CD4-positive, alpha-beta T cell (primary cell): ENCODE measurements around the gene SERTAD3. TPM values are rescaled to one million over a fixed set of nuclear protein-coding genes. Genes with fewer than 3 reads are reported as not detected.

Source experiments
- ATAC-seq: fragments of 200-7000 bp; cut with Tn5 transposase; one replicate; pipeline ENCODE4 v1.10.0; 2022; ENCODE audit warnings: mild to moderate bottlenecking; ENCODE audit not compliant: poor library complexity
- CTCF ChIA-PET: fragments of 350-600 bp; sonication (Branson Sonifier 250); formaldehyde crosslinking; loops from one replicate; lab custom pipeline; 2021; ENCODE audit warnings: antibody characterized with exemption, inconsistent platforms; lab: Charles Lee
- POLR2A ChIA-PET: fragments of 350-600 bp; sonication (Branson Sonifier 250); formaldehyde crosslinking; loops from one replicate; lab custom pipeline; 2021; ENCODE audit warnings: antibody characterized with exemption, inconsistent platforms; lab: Charles Lee
- DNase-seq, 14 experiments: peaks; one replicate each; pipeline ENCODE4 v3.0.0-alpha.2; 2013 to 2020; ENCODE audit warnings: mixed read lengths in 2 of 14
- H3K27ac ChIP-seq, 2 donors: one replicate each; pipeline versions ENCODE4 v1.5.1 to v1.7.0; 2013; ENCODE audit warnings: low read length in 2 of 2, low read depth in 1 of 2, mild to moderate bottlenecking in 1 of 2
- H3K27me3 ChIP-seq, 2 experiments: 1 replicate in 1 of 2; 2 replicates in 1 of 2; pipeline versions ENCODE4 v1.6.1 to v1.7.0; 2013; ENCODE audit warnings: low read length in 2 of 2, control low read depth in 1 of 2, mild to moderate bottlenecking in 1 of 2, moderate library complexity in 1 of 2; ENCODE audit not compliant: insufficient read depth in 2 of 2, control insufficient read depth in 1 of 2
- H3K36me3 ChIP-seq: one replicate; pipeline ENCODE4 v1.6.1; 2013; ENCODE audit warnings: low read length, control low read depth; ENCODE audit not compliant: insufficient read depth
- H3K4me1 ChIP-seq: one replicate; pipeline ENCODE4 v1.6.1; 2013; ENCODE audit warnings: low read length, control low read depth; ENCODE audit not compliant: insufficient read depth
- H3K4me3 ChIP-seq: one replicate; pipeline ENCODE4 v1.5.1; 2013; ENCODE audit warnings: mild to moderate bottlenecking, low read length, moderate library complexity
- H3K9me3 ChIP-seq, 2 experiments: 1 replicate in 1 of 2; 2 replicates in 1 of 2; pipeline versions ENCODE4 v1.6.1 to v1.7.0; 2013; ENCODE audit warnings: low read length in 2 of 2, mild to moderate bottlenecking in 2 of 2, control low read depth in 1 of 2, moderate library complexity in 1 of 2; ENCODE audit not compliant: control insufficient read depth in 1 of 2, insufficient read depth in 1 of 2
- H3K27ac Mint-ChIP-seq: one replicate; pipeline ENCODE4 v1.8.0; 2020; ENCODE audit warnings: mixed read lengths
- H3K27me3 Mint-ChIP-seq: one replicate; pipeline ENCODE4 v1.8.0; 2021; ENCODE audit warnings: mixed read lengths
- H3K36me3 Mint-ChIP-seq: one replicate; pipeline ENCODE4 v1.8.0; 2021; ENCODE audit warnings: low read depth, mixed read lengths
- H3K4me1 Mint-ChIP-seq: one replicate; pipeline ENCODE4 v1.8.0; 2021; ENCODE audit warnings: low read depth, mixed read lengths
- H3K4me3 Mint-ChIP-seq: one replicate; pipeline ENCODE4 v1.8.0; 2020; ENCODE audit warnings: mild to moderate bottlenecking, mixed read lengths
- H3K9me3 Mint-ChIP-seq: one replicate; pipeline ENCODE4 v1.8.0; 2020; ENCODE audit warnings: mixed read lengths
- intact Hi-C, 2 experiments: fragments of 100-400 bp; cut with DNase I in 1 of 2; cut with micrococcal nuclease in 1 of 2; formaldehyde crosslinking; loops; one replicate each; pipeline versions ENCODE4 v1.15.1 to v1.9.0; 2023 to 2025; cut with DNase I, micrococcal nuclease
- total RNA-seq, 174 experiments: library from RNA in 2 of 174; stranded (reverse) in 2 of 174; gene quantifications; one replicate each; pipeline ENCODE4 v1.2.3 and lab custom pipeline; 2021 to 2026
- TF ChIP-seq, protein P1 (sequence below): fragments of 200-600 bp; IDR thresholded peaks from one replicate; pipeline ENCODE4 v1.8.0; 2022; ENCODE audit warnings: antibody characterized with exemption, mild to moderate bottlenecking

SERTAD3 gene
- total RNA-seq, 2 experiments from 2014 or later: 17.4 to 19.2 TPM

DNA sequence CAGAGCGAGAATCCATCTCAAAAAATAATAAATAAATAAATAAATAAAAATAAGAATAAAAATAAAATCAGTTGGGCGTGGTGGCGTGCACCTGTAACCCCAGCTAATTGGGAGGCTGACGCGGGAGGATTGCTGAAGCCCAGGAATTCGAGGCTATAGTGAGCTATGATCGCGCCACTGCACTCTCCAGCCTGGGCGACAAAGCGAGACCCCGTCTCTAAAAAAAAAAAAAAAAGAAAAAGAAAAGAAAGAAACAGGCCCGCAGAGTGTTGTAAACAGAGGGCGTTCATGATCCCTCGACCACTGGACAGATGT is 23.7 kb downstream of the SERTAD3 start:
- Mint-ChIP-seq H3K27me3 (no peaks in the 10 kb centered on the region), H3K4me1 (peaks cover 36% of the 10 kb centered on the region), H3K4me3 (peak overlapping the region; percentile 93), H3K27ac (peak overlapping the region; percentile 91), H3K36me3 (peaks cover 18% of the 10 kb centered on the region), H3K9me3 (no peaks in the 10 kb centered on the region)
- no peak for DNase-seq
- H3K9me3 ChIP-seq: no peaks in the 10 kb centered on the region
- peaks cover 50% of the 10 kb centered on the region for H3K4me1 ChIP-seq
- peak overlapping the region; percentile 94 for H3K4me3 ChIP-seq
- TF ChIP-seq, protein P1, sequence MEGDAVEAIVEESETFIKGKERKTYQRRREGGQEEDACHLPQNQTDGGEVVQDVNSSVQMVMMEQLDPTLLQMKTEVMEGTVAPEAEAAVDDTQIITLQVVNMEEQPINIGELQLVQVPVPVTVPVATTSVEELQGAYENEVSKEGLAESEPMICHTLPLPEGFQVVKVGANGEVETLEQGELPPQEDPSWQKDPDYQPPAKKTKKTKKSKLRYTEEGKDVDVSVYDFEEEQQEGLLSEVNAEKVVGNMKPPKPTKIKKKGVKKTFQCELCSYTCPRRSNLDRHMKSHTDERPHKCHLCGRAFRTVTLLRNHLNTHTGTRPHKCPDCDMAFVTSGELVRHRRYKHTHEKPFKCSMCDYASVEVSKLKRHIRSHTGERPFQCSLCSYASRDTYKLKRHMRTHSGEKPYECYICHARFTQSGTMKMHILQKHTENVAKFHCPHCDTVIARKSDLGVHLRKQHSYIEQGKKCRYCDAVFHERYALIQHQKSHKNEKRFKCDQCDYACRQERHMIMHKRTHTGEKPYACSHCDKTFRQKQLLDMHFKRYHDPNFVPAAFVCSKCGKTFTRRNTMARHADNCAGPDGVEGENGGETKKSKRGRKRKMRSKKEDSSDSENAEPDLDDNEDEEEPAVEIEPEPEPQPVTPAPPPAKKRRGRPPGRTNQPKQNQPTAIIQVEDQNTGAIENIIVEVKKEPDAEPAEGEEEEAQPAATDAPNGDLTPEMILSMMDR: no peak
- H3K36me3 ChIP-seq: peaks cover 11% of the 10 kb centered on the region
- H3K27me3 ChIP-seq: no peaks in the 10 kb centered on the region
- no peak for ATAC-seq
- H3K27ac ChIP-seq: peak overlapping the region; percentile 83 to 90
- ChIA-PET CTCF (interaction anchor here (0.7 to 2.2 kb wide), 20 partner anchors 12 to 1695 kb away, joined by 3 to 32 read pairs (median 4); partner anchors contain the start of genes BLVRB, C19orf47, LTBP4 and PLD3), POLR2A (interaction anchor here (0.6 to 6.3 kb wide), 17 partner anchors 12 to 1129 kb away, joined by 3 to 71 read pairs (median 4); partner anchors contain the start of genes AKT2, BLVRB, C19orf47 and PLD3)
- intact Hi-C loops: loop anchor here (2.0 to 10.0 kb wide), 5 partner anchors 44 to 586 kb away; partner anchors contain the start of genes BLVRB (in 1 of the 2), DYRK1B (in 1 of the 2) and LTBP4 (in 1 of the 2)

DNA sequence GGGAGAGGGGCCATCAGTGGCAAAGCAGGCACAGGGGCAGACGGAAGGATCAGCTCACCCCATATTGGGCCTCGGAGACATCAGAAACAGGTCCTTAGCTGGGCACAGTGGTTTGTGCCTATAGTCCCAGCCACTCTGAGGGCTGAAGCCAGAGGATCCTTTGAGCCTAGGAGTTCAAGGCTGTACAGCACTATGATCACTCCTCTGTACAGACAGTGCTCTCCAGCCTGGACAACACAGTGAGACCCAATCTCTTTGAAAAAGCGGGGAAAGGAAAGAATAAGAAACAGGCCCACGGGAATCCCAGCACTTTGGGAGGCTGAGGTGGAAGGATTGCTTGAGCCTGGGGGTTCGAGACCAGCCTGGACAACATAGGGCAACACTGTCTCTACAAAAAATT is 24.4 kb downstream of the SERTAD3 start:
- Mint-ChIP-seq H3K9me3 (no peaks in the 10 kb centered on the region), H3K27ac (peak overlapping the region; percentile 62), H3K4me1 (peaks cover 33% of the 10 kb centered on the region), H3K4me3 (peak overlapping the region; percentile 87), H3K36me3 (peaks cover 15% of the 10 kb centered on the region), H3K27me3 (no peaks in the 10 kb centered on the region)
- peaks cover 11% of the 10 kb centered on the region for H3K36me3 ChIP-seq
- intact Hi-C loops: loop anchor here (2.0 to 10.0 kb wide), 5 partner anchors 45 to 585 kb away; partner anchors contain the start of genes BLVRB (in 1 of the 2), DYRK1B (in 1 of the 2) and LTBP4 (in 1 of the 2)
- H3K4me3 ChIP-seq: no peak overlapping the region
- no peaks in the 10 kb centered on the region for H3K27me3 ChIP-seq
- H3K27ac ChIP-seq: no peak overlapping the region
- TF ChIP-seq, protein P1: no peak
- H3K4me1 ChIP-seq: peaks cover 47% of the 10 kb centered on the region
- no peak for ATAC-seq
- H3K9me3 ChIP-seq: no peaks in the 10 kb centered on the region
- CTCF ChIA-PET: interaction anchor here (0.7 to 2.2 kb wide), 9 partner anchors 12 to 101 kb away, joined by 3 to 32 read pairs (median 9); partner anchors contain the start of genes BLVRB, C19orf47, PLD3 and SERTAD3
- POLR2A ChIA-PET: interaction anchor here (0.7 to 6.3 kb wide), 10 partner anchors 11 to 843 kb away, joined by 3 to 71 read pairs (median 6); partner anchors contain the start of genes AKT2, BLVRB, SERTAD3 and SPTBN4
- DNase-seq: no peak

DNA sequence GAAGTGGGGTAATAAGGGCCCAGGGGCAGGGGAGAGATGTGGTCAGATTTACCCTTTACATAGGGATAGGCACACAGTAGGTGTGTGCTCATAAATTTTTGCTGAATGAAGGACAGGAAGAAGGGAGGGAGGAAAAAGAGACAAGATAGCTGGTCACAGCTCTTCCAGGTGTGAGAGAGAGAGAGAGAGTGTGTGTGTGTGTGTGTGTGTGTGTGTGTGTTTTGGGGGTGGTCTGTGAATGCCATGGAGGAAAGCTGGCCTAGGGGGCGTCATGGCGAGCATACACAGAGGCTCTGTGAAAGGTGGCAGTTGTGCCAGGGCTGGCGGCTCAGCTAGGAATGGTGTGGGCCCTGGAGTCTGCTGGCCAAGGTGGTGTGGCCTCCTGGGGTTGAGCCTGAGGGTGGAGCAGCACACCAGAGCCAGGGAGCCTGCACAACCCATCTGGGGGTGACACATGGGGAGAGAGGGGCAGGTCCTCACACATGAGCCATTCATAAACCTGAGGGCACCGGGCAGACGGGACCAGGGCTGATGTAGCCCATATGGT is 25.0 kb downstream of the SERTAD3 start:
- ChIA-PET POLR2A (interaction anchor here (2.6 to 6.3 kb wide), 2 partner anchors 16 to 25 kb away, joined by 31 to 71 read pairs; partner anchors contain the start of gene SERTAD3), CTCF (interaction anchor here (0.7 kb wide), 1 partner anchor 16 kb away, joined by 4 read pairs; no protein-coding TSS in a partner anchor)
- peaks cover 41% of the 10 kb centered on the region for H3K4me1 ChIP-seq
- no peaks in the 10 kb centered on the region for H3K27me3 ChIP-seq
- H3K36me3 ChIP-seq: peaks cover 11% of the 10 kb centered on the region
- intact Hi-C loops: no loop called here
- Mint-ChIP-seq H3K4me1 (peaks cover 27% of the 10 kb centered on the region), H3K27ac (peak overlapping the region; percentile 62), H3K9me3 (no peaks in the 10 kb centered on the region), H3K4me3 (peak overlapping the region; percentile 87), H3K27me3 (no peaks in the 10 kb centered on the region), H3K36me3 (peaks cover 8% of the 10 kb centered on the region)
- H3K9me3 ChIP-seq: no peaks in the 10 kb centered on the region
- TF ChIP-seq, protein P1: no peak
- DNase-seq: no peak
- H3K27ac ChIP-seq: no peak overlapping the region
- no peak for ATAC-seq
- no peak overlapping the region for H3K4me3 ChIP-seq
